GM21526 (cell line): ENCODE measurements around the gene ZNF141.
"Not testable (repeated sequence)": the region's sequence is repeated elsewhere in the genome, so short reads cannot be mapped to it uniquely, and the experiment has no call there.

Experiments used
- ATAC-seq: cut with Tn5 transposase; IDR thresholded peaks from one replicate; pipeline ENCODE4 v1.9.1; 2021; ENCODE audit warnings: moderate library complexity; ENCODE audit not compliant: unreplicated experiment, low FRiP score

The ZNF141 gene

GRCh38 chr4:337143-337931 lies at the start of gene ZNF141:
ZNF141 (plus strand) TSS chr4:337814; CDS start chr4:337984, 170 bp downstream.
- ATAC-seq = peak; percentile 94

GRCh38 chr4:288891-289290 lies 48.7 kb upstream of the ZNF141 start:
- no peak for ATAC-seq

GRCh38 chr4:294732-295131 lies 42.9 kb upstream of the ZNF141 start:
- ATAC-seq = no peak

DNA sequence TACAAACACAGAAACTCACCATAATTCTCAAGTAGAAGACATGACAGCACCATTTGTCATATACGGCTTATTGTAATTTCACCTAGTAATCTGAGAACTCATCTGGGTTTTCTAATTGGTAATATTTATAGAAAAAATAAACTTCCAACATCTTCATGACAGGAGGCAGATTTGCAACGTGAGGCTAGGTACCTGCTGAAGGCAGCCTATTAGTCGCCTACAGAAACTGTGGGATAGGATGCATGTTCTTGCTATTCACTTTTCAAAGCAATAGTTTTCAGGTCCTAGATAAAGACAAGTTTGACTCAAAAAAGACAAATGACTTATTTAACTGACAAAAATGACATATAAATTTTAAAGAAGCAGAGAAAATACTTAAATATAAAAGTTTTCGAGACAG lies 35.2 kb upstream of the ZNF141 start:
- no peak for ATAC-seq

DNA sequence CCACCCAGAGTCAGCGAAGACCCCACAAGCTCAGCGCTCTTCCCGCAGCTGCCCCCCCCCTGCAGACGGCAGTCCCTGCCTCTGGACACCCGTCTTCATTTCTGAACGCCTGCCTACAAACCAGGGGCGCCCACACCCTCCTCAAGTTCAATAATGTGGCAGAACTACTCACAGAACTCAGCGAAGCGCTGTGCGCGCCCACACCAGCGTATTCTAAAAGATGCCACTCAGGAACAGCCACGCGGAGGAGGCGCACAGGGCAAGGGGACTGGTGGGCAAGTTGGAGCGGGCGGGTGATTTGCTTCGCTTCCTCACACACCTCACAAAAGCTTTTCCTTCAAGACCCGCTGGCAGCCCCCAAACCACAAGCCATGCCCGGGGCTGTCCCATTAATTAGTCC lies 33.1 kb upstream of the ZNF141 start:
- not testable (repeated sequence) for ATAC-seq

- ATAC-seq = no peak
Measured at GRCh38 chr4:304969-305680, 32.5 kb upstream of the ZNF141 start, which contains the start of gene ZNF732. ZNF732 (minus strand) TSS chr4:305474; CDS start chr4:305310, 164 bp downstream.

GRCh38 chr4:306551-306961 lies 31.1 kb upstream of the ZNF141 start:
- ATAC-seq = no peak

- ATAC-seq = no peak
Measured at GRCh38 chr4:309807-310206, 27.8 kb upstream of the ZNF141 start.

GRCh38 chr4:314296-314903 lies 23.2 kb upstream of the ZNF141 start:
- ATAC-seq = no peak

- ATAC-seq = no peak
Measured at GRCh38 chr4:328729-329128, 8.9 kb upstream of the ZNF141 start.

DNA sequence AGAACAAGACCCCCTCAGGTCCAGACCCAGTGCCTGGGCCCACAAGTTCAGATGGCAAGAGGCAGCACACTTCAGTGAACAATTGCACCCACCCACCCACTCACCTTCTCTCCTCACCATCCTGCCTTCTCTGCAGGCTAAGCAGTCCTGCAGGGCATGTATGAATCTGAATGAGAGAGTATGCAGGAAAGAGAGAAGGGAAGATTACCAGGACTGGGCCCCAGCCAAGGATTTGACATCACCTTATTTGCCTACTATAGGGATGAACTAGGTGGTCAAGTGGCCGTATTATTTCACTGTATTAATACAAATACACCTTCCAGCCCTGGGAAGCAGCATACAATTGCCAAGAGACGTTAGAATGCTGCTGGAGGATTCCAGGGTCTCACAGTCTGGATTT lies 2.1 kb upstream of the ZNF141 start:
- ATAC-seq = no peak

GRCh38 chr4:336099-336892 lies 1.3 kb upstream of the ZNF141 start:
- peak; percentile 1 for ATAC-seq

GRCh38 chr4:336893-337142 lies 796 bp upstream of the ZNF141 start:
- ATAC-seq = no peak

DNA sequence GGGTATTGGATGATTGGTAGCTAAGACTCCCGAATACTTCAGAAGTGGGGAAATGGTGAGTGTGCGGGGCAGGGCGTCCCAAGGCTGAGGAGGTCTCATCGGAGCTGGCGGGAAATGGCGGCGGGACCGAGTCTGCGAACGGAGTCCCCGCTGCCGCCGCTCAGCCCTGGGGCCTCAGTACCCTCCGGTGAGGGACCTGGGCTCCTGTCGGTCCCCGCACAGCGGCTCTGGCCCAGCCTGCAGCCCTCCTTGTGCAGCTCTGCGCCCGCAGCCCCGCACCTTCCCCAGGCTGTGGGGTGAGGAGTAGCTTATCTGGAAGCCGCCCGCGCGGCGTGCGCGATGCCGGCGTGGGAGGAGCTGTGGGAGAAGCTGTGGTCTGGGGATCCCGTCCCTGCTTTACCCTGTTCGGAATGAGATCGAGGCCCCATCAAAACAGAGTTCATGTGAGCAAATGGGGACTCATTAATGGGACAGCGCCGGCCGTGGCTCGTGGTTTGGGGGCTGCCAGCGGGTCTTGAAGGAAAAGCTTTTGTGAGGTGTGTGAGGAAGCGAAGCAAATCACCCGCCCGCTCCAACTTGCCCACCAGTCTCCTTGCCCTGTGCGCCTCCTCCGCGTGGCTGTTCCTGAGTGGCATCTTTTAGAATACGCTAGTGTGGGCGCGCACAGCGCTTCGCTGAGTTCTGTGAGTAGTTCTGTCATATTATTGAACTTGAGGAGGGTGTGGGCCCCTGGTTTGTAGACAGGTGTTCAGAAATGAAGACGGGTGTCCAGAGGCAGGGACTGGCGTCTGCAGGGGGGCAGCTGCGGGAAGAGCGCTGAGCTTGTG lies 531 bp downstream of the ZNF141 start:
- peak; percentile 27 for ATAC-seq

GRCh38 chr4:338759-339097 lies 1.1 kb downstream of the ZNF141 start:
- no peak for ATAC-seq

GRCh38 chr4:340011-340410 lies 2.4 kb downstream of the ZNF141 start:
- ATAC-seq = no peak

- no peak for ATAC-seq
Measured at GRCh38 chr4:373062-373839, 35.6 kb downstream of the ZNF141 start.

DNA sequence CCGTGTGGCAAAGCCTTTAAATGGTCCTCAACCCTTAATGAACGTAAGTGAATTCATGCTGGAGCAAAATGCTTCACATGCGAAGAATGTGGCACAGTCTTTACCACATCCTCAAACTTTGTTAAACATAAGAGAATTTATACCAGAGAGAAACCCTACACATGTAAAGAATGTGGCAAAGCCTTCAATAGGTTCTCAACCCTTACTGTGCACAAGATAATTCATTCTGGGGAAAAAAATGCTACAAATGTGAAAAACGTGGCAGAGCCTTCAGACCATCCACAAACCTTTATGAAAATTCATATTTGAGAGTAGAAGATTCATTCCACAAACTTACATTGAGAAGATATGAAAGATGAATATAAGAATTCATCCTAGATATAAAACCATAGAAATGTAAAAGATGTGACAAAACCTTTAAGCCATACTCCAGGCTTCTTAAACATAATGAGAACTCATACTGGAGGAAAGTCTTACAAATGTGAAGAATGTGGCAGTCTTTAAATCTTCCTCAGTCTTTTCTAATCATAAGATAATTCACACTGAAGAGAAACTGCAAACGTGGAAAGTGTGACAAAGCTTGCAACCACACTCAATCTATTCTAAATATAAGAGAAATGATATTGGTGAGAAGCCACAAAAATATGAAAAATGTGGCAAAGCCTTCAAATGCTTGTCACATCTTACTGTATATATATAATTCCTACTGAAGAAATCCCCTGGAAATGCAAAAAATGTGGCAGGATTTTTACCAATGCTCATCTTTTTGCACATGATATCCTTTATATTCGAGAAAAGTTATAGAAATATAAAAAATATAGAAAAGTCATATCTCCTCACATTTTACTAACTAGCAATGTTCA lies 36.9 kb downstream of the ZNF141 start:
- ATAC-seq = no peak
